Measurements from ENCODE around the gene ATP5MC2.

- TF ChIP-seq CTCF (IDR thresholded peaks at IDR 0.05; ENCODE audit: low read length) (no peak), EZH2 (optimal IDR thresholded peaks at IDR 0.05; ENCODE audit: low read depth, low read length) (no peak), EZH2phosphoT487 (IDR thresholded peaks at IDR 0.05; ENCODE audit: low read length) (no peak)
Observed at GRCh38 chr12:53709671-53710070, 33.8 kb upstream of the ATP5MC2 start.

Data from MM.1S (cell line).